GM18868 (cell line): ENCODE results near the gene ZRANB1.

Experiments
- ATAC-seq: cut with Tn5 transposase; IDR thresholded peaks from one replicate; pipeline ENCODE4 v1.9.1; 2021; ENCODE audit warnings: mild to moderate bottlenecking, moderate library complexity; ENCODE audit not compliant: unreplicated experiment

Gene ZRANB1

DNA sequence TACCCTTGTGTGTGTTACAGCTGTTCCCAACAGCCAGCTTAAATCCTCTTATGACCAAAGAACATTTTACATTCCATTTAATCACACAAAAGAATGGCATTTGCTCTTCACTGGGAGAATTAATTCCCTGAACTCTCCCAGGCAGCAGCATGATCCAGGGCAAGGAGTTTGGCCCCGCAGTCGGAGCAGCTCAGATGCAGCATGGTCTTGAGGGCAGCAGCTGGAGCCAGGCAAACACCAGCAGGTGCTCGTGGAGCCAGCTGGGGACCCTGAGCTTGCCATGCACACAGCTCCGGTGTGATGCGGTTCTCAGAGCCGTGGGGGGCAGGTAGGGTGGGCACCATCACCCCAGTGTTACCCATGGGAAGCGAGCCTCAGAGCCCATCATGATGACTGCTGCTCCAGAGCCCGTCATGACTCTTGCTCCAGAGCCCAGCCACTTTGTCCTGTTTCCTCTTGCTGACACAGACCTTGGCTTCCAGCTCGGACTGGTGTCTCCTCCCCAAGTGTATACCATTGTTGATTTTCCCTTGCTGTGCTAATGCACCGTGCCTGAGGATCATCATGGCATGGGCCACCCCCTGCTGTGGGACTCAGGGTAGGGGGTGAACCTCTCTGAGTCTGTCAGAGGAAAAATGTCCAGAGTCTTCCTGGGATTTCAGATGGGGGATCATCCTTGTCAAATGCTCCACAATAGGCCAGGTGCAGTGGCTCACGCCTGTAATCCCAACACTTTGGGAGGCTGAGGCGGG, 75.8 kb downstream of the ZRANB1 start:
- no peak for ATAC-seq

GRCh38 chr10:125018576-125019143, 76.7 kb downstream of the ZRANB1 start:
- no peak for ATAC-seq

DNA sequence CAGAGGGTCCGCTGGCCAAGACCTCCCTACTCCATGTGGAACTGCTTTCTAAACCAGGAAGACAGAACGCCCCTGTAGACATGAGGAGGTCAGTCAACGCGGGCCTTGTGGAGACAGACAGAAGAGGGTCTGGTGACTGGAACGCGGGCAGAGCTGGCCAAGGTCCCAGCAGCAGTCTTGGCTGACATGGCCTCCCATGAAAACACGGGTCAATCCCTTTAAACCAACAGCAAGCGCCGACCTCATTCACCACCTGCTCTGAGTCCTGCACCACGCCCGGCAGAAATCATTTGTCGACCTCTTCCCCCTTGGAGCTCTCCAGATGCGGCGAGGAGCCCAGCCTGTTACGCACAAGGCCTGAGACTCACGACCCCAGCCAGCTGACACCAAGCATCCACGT, 78.5 kb downstream of the ZRANB1 start:
- no peak for ATAC-seq

DNA sequence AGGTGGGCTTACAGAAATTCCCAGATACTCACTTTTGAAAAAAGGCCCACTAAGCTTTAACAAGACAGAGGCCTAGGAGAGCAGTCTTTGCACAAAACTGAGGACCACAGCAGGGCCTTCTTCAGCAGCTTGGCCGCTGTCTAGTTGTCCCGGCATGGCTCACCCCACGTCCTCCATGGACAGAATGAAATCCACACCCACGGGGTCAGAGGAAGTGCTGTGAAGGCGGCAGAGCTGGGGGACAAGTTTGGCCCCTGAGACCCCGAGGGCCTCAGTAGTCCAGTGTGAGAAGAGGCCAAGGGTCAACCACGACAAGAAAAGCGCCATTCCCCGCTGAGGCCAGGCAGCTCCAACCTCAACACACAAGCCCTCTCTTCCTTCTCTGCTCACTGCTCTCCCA, 78.9 kb downstream of the ZRANB1 start:
- ATAC-seq: no peak

DNA sequence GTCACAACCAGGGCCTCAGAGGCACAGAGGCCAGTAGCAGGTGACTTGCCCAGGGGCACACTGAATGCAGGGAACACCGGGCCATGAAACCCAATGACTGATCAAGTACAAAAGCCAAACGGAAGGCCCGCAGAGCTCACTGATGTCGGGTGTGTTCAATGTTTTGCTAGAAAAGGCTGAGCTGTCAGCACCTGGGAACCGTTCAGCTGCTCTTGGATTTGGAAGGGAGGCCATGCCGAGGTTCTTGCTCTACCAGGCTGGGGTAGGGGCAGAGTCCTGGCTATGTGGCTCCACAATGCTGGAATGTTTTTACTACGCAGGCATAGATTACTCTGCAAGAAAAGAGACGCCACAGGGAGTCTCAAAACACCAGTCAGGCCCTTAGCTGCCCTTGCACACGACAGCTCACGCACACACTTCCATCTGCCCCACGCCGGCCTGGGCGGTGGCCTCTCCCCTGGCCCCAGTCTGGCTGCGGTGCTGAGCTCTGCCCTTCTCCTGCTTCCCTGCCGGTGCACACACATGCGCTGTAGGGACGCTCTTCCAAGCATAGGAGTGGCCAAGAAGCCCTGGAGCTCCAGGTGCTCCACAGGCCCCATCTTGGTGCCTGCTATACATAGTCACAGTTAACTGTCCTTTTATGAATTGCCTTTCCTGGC, 79.9 kb downstream of the ZRANB1 start:
- no peak for ATAC-seq

DNA sequence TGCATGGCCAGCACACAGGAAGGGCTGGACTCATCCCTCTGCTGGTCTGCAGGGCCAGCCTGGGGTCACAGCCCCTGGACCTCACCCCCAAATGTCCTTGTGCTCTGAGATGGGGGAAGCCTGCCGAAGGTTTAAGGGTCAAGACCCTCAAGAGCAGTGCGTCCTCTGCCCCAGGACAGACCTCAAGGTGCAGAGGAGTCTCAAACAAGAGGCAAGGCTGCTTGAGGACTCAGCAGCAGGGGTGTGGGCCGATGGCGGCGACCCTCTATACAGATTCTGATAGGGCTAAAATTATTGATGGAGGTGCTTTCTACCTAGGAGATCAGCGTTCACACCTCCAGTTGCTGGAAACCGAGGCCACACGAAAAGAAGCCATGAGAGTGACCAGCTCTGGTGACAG, 80.7 kb downstream of the ZRANB1 start:
- no peak for ATAC-seq

DNA sequence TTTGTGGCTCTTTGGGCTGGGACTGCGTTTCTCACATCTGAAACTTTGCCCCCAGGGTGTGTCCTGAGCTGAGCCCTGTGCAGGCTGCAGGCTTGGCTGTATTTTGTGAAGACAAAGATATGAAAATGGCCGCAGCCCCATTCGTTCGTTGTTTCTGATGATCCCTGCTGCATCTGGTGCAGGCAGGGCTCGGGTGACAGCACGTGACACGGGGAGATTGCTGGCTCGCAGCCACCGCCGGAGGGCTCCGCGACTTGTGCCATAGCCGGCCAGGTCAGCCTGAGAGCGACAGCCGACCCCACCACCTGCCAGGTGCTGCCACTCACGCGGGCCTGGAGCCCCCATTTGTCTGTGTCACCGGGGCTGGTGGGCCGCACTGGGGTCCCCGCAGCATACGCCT, 81.3 kb downstream of the ZRANB1 start:
- ATAC-seq: no peak

- ATAC-seq: no peak
These were observed 82.1 kb downstream of the ZRANB1 start for GRCh38 chr10:125023862-125024496.

DNA sequence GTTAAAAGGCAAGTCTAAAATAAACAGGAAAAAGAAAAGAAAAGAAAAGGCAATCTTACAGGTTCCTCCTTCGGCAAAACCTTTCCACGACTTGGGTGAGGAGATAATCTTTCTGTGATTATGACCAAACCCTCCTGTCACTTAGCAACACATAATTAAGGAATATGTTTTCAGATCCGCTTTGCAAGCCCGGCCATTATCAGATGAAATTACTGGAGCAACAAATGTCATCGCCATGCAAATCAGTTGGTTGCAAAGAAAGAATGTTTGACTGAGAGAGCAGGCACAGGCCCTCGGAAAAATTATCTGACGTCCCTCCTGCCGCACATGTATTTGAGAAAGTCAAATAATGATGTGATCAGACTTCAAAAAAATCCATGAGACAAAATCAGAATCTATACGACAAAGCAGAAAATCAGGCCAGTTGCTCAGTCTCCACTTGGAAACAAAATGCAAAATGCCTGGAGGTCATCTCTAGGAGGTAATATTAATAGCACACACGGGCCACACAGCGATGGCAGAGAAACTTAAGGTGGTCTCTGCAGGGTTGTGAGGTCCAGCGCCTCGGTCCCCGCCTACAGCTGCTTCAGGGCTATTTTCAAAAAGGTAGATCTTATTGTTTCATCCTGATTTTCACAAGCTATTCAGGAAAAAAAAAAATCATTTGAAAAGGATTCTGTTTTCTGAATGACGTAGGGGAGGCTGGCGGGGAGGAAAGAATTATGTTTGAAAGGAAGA, 82.7 kb downstream of the ZRANB1 start:
- ATAC-seq: no peak

DNA sequence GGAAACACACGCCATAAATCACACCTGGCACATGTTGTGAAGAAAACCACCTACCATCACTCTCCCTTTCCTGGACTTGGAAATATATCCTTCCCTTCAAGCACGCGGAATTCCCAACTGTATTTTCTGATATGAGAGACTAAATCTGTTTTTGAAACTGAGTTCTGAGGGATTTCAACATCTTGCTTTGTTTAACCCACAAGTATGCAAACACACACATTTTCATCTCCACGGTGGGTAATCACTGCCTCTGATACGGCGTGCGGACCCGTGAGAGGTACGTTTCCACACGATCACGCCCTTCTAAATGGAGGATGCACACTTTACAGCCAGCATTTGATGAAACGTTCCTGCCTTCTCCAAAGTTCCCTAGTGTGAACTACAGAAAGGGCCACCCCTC, 83.4 kb downstream of the ZRANB1 start:
- ATAC-seq: no peak

GRCh38 chr10:125026036-125026931, 84.4 kb downstream of the ZRANB1 start:
- ATAC-seq: no peak

- no peak for ATAC-seq
These were observed 85.2 kb downstream of the ZRANB1 start for GRCh38 chr10:125026974-125027735.

- ATAC-seq: no peak
These were observed 86.2 kb downstream of the ZRANB1 start for GRCh38 chr10:125027871-125028869.

DNA sequence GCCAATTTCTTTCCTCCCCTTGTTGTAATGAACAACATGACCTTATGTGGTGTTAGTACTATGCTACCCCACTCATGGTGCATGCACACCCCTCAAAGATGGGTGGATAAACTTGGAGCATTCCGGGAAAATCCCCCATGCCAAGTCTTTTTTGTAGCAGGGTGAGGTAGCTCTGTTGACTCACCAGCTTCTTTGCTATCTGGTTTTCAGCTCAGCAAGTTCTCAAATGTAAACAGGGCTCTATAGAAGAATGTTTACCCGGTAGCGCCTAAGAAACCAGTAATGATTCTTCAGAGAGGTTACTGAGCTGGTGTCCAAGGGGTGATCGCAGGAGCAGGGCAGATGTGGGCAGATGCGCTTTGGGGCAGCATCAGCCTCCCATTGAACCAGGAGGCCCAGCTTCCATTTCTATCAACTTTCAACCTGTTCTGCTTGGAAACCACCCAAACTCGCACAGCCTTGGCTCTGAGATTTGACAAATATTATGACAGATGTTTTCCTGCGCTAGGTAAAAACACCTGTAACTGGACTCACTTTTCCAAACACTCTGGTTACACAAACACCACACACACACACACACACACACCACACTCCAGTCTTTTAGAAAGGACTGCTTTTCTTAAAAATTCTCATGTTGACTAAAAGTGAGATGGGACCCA, 87.8 kb downstream of the ZRANB1 start:
- no peak for ATAC-seq

DNA sequence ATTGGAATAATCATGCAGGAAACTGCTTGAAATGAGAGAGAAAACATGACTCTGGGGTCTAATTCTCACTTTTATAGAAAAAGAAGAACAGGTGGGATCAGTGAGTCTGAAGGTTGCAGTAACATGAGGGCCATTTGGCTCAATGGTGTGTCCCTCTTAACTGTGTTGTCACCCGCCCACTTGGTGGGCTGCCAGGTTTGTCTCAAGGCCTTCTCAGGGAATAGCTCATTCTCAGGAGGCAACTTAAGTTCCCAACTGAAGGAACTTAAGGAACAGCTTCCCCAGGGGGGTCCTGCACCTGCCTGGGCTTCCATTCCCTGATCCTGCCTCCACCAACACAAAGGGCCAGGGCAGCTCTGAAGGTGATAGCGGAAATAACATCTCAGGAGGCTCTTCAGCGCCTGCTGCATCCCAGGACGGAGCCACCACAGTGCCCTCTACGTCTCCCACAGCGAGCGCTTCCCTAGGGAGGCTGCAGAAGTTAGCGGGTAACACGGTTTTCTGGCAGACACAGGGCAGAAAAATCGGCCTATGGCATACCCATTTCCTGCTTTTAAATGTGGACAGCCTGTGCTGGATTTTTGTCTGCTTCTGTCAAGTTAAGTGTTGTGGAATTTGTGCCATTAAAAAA, 88.8 kb downstream of the ZRANB1 start:
- no peak for ATAC-seq

GRCh38 chr10:125032474-125033020, 90.6 kb downstream of the ZRANB1 start:
- no peak for ATAC-seq
